K562 (cell line): Measurements from ENCODE around the gene BTBD2. TPM values are rescaled to one million over a fixed set of nuclear protein-coding genes. Genes with fewer than 3 reads are reported as not detected.
A peak's percentile ranks its signal among the peaks of the same experiment; 100 is the strongest.

Experiments used
- BRCA1 ChIP-seq, 2 experiments: fragments of 450-650 bp in 1 of 2; sonication (generic) in 1 of 2; formaldehyde crosslinking in 1 of 2; IDR thresholded peaks; 2 replicates each; pipeline versions ENCODE4 v1.5.0 to v1.6.1; 2017 to 2020; ENCODE audit warnings: mild to moderate bottlenecking in 1 of 2, missing genetic modification reagents in 1 of 2
- BRF1 ChIP-seq: IDR thresholded peaks from 3 replicates; pipeline ENCODE4 v1.6.1; 2011; ENCODE audit warnings: borderline replicate concordance, mild to moderate bottlenecking; ENCODE audit not compliant: insufficient read length; ENCODE audit errors: extremely low read depth
- CC2D1A ChIP-seq: fragments of 450-650 bp; IDR thresholded peaks from 2 replicates; pipeline ENCODE4 v1.6.1; 2017; ENCODE audit warnings: mild to moderate bottlenecking
- HLTF ChIP-seq: fragments of 450-650 bp; IDR thresholded peaks from 2 replicates; pipeline ENCODE4 v1.6.1; 2016
- JUN ChIP-seq, 2 experiments: sonication (generic) in 1 of 2; formaldehyde crosslinking in 1 of 2; IDR thresholded peaks; 2 replicates each; pipeline versions ENCODE4 v1.6.1 to v1.8.0; 2012 to 2022; ENCODE audit warnings: borderline replicate concordance in 2 of 2, mild to moderate bottlenecking in 2 of 2, improper control_type of control experiment in 1 of 2, low read depth in 1 of 2, low read length in 1 of 2, missing genetic modification reagents in 1 of 2
- LEF1 ChIP-seq: fragments of 450-650 bp; IDR thresholded peaks from 2 replicates; pipeline ENCODE4 v1.6.1; 2016; ENCODE audit warnings: mild to moderate bottlenecking
- POLR2G ChIP-seq: fragments of 200-400 bp; formaldehyde crosslinking; IDR thresholded peaks from 2 replicates; pipeline ENCODE4 v1.6.1; 2017; ENCODE audit warnings: low read depth, mild to moderate bottlenecking, antibody characterized with exemption, low read length, moderate library complexity
- RBM17 ChIP-seq: fragments of 200-400 bp; formaldehyde crosslinking; IDR thresholded peaks from 2 replicates; pipeline ENCODE4 v1.6.1; 2017; ENCODE audit warnings: low read depth, mild to moderate bottlenecking, low read length, borderline replicate concordance
- SAFB ChIP-seq: fragments of 200-400 bp; formaldehyde crosslinking; IDR thresholded peaks from 2 replicates; pipeline ENCODE4 v1.6.1; 2017; ENCODE audit warnings: low read depth, low read length, borderline replicate concordance
- TCF7 ChIP-seq: sonication (generic); IDR thresholded peaks from 2 replicates; pipeline ENCODE4 v1.6.1; 2016; ENCODE audit warnings: antibody characterized with exemption, borderline replicate concordance
- YBX1 ChIP-seq: fragments of 450-650 bp; IDR thresholded peaks from 2 replicates; pipeline ENCODE4 v1.7.1; 2016; ENCODE audit warnings: mild to moderate bottlenecking
- ZNF583 ChIP-seq: fragments of 250-450 bp; sonication (Bioruptor Pico); IDR thresholded peaks from 2 replicates; pipeline ENCODE4 v1.4.0; 2020
- ZNF586 ChIP-seq: fragments of 450-650 bp; formaldehyde crosslinking; conservative IDR thresholded peaks from 2 replicates; pipeline ENCODE4 v1.4.0; 2020; ENCODE audit warnings: mild to moderate bottlenecking, moderate library complexity
- polyA plus RNA-seq, 8 experiments: library from polyadenylated mRNA; depleted of rRNA in 4 of 8; stranded (reverse) in 5 of 8; unstranded in 3 of 8; fragments of >200 nt; fragmentation: Nextera tagmentation in 2 of 8; fragmentation: Illumina TruSeq in 1 of 8; extraction: Ambion mirVana in 2 of 8; extraction: Trizol in 1 of 8; gene quantifications; 2 replicates each; pipeline versions ENCODE4 v1.2.1 to v1.2.3, GENCODE V29; 2011 to 2014; ENCODE audit warnings: inconsistent platforms in 1 of 8, missing spikeins in 1 of 8
- total RNA-seq, 7 experiments: library from RNA; depleted of rRNA in 6 of 7; stranded (reverse); fragments of >200 nt in 6 of 7; fragmentation: Illumina TruSeq in 2 of 7; extraction: Trizol in 2 of 7; gene quantifications; 2 replicates each; pipeline versions ENCODE4 v1.2.1 to v1.2.3, GENCODE V29; 2011 to 2021; ENCODE audit warnings: low replicate concordance in 1 of 7
- TF ChIP-seq, protein P1 (sequence below): fragments of 250-450 bp; sonication (Bioruptor Pico); IDR thresholded peaks from 2 replicates; pipeline ENCODE4 v1.5.0; 2021; ENCODE audit warnings: mild to moderate bottlenecking, moderate library complexity
- TF ChIP-seq, protein P2 (sequence below): fragments of 450-650 bp; IDR thresholded peaks from 2 replicates; pipeline ENCODE4 v1.6.1; 2018; ENCODE audit warnings: mild to moderate bottlenecking, low read depth; ENCODE audit not compliant: partially characterized antibody
- TF ChIP-seq, protein P3 (sequence below): fragments of 200-800 bp; sonication (Bioruptor generic); IDR thresholded peaks from 2 replicates; pipeline ENCODE4 v1.6.1; 2016; ENCODE audit warnings: missing genetic modification characterization, missing compliant biosample characterization
- TF ChIP-seq, protein P4 (sequence below): fragments of 200-800 bp; sonication (Bioruptor generic); IDR thresholded peaks from 2 replicates; pipeline ENCODE4 v1.6.1; 2017; ENCODE audit warnings: missing genetic modification characterization, missing compliant biosample characterization

The BTBD2 gene
- total and polyA plus RNA-seq, 9 of the 15 experiments (the other 6 are each of a cell fraction or from before 2014, with no cell fraction given) = 0.10 to 15.6 (median 6.9) TPM

DNA sequence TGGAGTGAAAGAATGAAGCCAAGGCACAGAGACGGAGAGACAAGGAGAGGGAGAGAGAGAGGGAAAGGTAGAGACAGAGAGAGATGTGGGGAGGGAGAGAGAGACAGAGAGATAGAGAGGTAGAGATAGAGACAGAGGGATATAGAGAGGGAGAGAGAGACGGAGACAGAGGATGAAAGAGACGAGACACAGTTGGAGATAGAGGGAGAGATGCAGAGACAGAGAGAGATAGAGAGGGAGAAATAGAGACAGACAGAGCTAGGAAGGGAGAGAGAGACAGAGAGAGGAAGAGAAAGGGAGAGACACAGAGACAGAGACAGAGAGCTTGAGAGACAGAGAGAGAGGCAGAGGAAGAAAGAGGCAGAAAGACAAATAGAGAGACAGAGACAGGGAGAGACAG lies 79.1 kb downstream of the BTBD2 start (continued):
- TF ChIP-seq, protein P1, sequence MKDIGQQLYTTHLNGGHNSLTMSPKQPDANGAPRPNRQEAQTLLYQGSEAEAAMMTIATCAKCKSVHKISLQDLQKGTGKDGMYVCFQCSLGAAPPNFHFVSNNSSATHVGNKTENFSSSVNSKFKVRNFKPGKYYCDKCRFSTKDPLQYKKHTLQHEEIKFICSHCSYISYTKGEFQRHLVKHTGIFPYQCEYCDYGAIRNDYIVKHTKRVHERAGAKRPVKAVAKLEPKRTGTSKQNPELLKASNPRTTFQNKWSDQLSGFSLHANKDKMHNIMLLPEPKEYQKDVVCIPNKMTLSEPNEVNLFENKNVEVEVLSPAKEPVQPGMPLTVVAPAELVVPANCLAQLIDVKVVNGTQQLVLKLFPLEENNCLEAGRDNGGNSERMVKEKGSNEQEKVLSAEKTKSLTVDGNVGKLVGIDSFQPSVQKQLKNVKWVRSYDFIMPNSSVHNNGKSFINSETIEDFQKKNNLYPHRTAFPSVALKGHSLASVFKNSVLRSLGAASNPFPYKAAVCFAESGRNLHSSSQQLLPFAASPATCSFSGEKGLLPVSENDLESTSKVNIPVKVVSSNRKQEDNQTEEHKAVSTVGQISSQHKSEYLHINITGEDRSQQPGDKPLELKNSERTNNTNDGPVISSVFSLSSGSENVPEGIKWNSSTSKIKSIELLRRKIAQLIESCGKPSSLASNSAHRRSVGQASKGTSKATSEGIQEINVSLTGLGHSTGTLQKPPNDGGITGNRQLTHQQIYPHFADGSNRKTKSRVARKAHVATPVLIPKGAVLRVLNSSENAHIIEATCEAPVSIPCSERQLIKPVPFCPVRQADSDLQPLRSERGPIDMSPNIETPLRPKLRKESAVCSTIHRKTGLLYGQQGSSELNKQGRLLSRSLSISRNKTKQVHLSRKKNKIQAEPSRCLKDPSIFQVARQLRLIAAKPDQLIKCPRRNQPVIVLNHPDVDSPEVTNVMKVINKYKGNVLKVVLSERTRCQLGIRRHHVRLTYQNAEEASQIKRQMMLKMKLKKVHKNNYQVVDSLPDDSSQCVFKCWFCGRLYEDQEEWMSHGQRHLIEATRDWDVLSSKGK (CRISPR knock-in tag) = no peak
- TF ChIP-seq BRF1 (no peak), POLR2G (no peak), BRCA1 (IDR thresholded peaks at IDR 0.05) (no peak), BRCA1 (CRISPR knock-in tag; IDR thresholded peaks at IDR 0.05) (no peak), HLTF (0 out of 2 replicates have a peak, but pooled peaks have one; percentile 40), JUN (IDR thresholded peaks at IDR 0.05; ENCODE audit: borderline replicate concordance, low read depth, low read length) (no peak), JUN (CRISPR knock-in tag; IDR thresholded peaks at IDR 0.05; ENCODE audit: borderline replicate concordance) (0 out of 2 replicates have a peak, but pooled peaks have one; percentile 40), ZNF583 (CRISPR knock-in tag) (no peak), ZNF586 (no peak), TCF7 (no peak), YBX1 (no peak), LEF1 (no peak), RBM17 (no peak), SAFB (no peak), CC2D1A (no peak)
- TF ChIP-seq, protein P2, sequence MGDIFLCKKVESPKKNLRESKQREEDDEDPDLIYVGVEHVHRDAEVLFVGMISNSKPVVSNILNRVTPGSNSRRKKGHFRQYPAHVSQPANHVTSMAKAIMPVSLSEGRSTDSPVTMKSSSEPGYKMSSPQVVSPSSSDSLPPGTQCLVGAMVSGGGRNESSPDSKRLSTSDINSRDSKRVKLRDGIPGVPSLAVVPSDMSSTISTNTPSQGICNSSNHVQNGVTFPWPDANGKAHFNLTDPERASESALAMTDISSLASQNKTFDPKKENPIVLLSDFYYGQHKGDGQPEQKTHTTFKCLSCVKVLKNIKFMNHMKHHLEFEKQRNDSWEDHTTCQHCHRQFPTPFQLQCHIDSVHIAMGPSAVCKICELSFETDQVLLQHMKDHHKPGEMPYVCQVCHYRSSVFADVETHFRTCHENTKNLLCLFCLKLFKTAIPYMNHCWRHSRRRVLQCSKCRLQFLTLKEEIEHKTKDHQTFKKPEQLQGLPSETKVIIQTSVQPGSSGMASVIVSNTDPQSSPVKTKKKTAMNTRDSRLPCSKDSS = peak; percentile 37
- TF ChIP-seq, protein P3, sequence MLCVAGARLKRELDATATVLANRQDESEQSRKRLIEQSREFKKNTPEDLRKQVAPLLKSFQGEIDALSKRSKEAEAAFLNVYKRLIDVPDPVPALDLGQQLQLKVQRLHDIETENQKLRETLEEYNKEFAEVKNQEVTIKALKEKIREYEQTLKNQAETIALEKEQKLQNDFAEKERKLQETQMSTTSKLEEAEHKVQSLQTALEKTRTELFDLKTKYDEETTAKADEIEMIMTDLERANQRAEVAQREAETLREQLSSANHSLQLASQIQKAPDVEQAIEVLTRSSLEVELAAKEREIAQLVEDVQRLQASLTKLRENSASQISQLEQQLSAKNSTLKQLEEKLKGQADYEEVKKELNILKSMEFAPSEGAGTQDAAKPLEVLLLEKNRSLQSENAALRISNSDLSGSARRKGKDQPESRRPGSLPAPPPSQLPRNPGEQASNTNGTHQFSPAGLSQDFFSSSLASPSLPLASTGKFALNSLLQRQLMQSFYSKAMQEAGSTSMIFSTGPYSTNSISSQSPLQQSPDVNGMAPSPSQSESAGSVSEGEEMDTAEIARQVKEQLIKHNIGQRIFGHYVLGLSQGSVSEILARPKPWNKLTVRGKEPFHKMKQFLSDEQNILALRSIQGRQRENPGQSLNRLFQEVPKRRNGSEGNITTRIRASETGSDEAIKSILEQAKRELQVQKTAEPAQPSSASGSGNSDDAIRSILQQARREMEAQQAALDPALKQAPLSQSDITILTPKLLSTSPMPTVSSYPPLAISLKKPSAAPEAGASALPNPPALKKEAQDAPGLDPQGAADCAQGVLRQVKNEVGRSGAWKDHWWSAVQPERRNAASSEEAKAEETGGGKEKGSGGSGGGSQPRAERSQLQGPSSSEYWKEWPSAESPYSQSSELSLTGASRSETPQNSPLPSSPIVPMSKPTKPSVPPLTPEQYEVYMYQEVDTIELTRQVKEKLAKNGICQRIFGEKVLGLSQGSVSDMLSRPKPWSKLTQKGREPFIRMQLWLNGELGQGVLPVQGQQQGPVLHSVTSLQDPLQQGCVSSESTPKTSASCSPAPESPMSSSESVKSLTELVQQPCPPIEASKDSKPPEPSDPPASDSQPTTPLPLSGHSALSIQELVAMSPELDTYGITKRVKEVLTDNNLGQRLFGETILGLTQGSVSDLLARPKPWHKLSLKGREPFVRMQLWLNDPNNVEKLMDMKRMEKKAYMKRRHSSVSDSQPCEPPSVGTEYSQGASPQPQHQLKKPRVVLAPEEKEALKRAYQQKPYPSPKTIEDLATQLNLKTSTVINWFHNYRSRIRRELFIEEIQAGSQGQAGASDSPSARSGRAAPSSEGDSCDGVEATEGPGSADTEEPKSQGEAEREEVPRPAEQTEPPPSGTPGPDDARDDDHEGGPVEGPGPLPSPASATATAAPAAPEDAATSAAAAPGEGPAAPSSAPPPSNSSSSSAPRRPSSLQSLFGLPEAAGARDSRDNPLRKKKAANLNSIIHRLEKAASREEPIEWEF = no peak
- TF ChIP-seq, protein P4, sequence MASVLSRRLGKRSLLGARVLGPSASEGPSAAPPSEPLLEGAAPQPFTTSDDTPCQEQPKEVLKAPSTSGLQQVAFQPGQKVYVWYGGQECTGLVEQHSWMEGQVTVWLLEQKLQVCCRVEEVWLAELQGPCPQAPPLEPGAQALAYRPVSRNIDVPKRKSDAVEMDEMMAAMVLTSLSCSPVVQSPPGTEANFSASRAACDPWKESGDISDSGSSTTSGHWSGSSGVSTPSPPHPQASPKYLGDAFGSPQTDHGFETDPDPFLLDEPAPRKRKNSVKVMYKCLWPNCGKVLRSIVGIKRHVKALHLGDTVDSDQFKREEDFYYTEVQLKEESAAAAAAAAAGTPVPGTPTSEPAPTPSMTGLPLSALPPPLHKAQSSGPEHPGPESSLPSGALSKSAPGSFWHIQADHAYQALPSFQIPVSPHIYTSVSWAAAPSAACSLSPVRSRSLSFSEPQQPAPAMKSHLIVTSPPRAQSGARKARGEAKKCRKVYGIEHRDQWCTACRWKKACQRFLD (CRISPR knock-in tag) = no peak
